ENCODE data around the gene RNU7-1. TPM values are rescaled to one million over a fixed set of nuclear protein-coding genes. Genes with fewer than 3 reads are reported as not detected.

RNU7-1 gene
- total RNA-seq, 1 donor from 2014 or later, result not detected

DNA sequence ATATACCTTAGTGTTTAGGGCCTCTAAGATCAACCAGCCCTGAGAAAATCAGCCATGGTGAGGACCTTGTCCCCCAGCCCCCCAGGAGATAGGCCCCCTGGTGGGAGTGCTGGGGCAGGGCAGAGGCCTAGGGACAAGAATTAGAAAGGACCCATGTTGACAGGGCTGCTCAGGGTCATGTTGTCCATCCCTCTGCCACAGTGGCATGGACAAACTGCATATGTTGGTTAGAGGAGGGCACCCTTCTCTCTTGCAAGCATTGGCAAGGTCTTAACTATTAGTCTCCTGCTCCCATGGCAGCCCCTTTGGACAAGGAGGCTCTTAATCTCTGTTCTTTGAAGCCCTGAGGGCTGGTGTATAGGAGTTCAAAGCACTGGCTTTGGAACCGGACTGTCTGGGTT is 6.8 kb downstream of the RNU7-1 start:
- TF ChIP-seq, protein P1, sequence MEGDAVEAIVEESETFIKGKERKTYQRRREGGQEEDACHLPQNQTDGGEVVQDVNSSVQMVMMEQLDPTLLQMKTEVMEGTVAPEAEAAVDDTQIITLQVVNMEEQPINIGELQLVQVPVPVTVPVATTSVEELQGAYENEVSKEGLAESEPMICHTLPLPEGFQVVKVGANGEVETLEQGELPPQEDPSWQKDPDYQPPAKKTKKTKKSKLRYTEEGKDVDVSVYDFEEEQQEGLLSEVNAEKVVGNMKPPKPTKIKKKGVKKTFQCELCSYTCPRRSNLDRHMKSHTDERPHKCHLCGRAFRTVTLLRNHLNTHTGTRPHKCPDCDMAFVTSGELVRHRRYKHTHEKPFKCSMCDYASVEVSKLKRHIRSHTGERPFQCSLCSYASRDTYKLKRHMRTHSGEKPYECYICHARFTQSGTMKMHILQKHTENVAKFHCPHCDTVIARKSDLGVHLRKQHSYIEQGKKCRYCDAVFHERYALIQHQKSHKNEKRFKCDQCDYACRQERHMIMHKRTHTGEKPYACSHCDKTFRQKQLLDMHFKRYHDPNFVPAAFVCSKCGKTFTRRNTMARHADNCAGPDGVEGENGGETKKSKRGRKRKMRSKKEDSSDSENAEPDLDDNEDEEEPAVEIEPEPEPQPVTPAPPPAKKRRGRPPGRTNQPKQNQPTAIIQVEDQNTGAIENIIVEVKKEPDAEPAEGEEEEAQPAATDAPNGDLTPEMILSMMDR (IDR thresholded peaks at IDR 0.05; ENCODE audit: unreplicated experiment), result peak; percentile 55
- peaks cover 20% of the 10 kb centered on the region for H3K27me3 Mint-ChIP-seq (ENCODE audit: unreplicated experiment)
- no peak overlapping the region for H3K27ac Mint-ChIP-seq (ENCODE audit: unreplicated experiment)
- H3K36me3 Mint-ChIP-seq (ENCODE audit: low read depth, unreplicated experiment), result peaks cover 7% of the 10 kb centered on the region
- no peaks in the 10 kb centered on the region for H3K9me3 Mint-ChIP-seq (ENCODE audit: unreplicated experiment)
- H3K4me3 Mint-ChIP-seq (ENCODE audit: unreplicated experiment), result no peak overlapping the region
- peaks cover 32% of the 10 kb centered on the region for H3K4me1 Mint-ChIP-seq (ENCODE audit: unreplicated experiment)
- DNase-seq (ENCODE audit: low spot score), result peak; percentile 41

DNA sequence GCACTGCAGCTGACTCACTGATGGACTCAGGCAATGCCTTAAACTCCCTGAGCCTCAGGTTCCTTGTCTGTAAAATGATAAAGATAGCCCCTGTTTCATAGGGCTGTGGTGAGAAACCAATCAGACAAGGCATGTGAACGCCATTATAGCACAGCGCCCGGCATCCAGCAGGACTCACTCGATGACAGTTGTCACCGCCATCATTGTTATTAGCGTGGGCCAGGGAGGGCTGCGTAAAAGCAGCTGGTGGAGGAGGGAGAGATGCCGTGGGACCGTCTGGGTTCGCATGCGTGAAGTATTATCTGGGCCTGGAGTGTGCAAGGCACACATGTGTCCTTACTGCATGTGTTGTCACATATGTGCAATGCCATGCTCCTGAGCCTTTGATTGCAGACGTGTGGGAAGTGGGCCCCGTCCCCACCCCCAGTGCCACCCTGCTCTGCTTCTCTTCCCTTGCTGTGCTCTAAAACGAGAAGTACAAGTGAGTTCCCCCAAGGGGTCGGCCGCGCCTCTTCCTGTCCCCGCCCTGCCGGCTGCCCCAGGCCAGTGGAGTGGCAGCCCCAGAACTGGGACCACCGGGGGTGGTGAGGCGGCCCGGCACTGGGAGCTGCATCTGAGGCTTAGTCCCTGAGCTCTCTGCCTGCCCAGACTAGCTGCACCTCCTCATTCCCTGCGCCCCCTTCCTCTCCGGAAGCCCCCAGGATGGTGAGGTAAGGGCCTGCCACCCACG is 7.4 kb downstream of the RNU7-1 start, which contains the start of gene PTPN6:
PTPN6 (plus strand) TSS at position 546 of the 730 bp plus-strand sequence; CDS start at position 703, 157 bp downstream.
- Mint-ChIP-seq H3K4me1 (ENCODE audit: unreplicated experiment) (peaks cover 30% of the 10 kb centered on the region), H3K4me3 (ENCODE audit: unreplicated experiment) (no peak within 1 kb of the TSS)
- TF ChIP-seq, protein P1 (IDR thresholded peaks at IDR 0.05; ENCODE audit: unreplicated experiment), result no peak

DNA sequence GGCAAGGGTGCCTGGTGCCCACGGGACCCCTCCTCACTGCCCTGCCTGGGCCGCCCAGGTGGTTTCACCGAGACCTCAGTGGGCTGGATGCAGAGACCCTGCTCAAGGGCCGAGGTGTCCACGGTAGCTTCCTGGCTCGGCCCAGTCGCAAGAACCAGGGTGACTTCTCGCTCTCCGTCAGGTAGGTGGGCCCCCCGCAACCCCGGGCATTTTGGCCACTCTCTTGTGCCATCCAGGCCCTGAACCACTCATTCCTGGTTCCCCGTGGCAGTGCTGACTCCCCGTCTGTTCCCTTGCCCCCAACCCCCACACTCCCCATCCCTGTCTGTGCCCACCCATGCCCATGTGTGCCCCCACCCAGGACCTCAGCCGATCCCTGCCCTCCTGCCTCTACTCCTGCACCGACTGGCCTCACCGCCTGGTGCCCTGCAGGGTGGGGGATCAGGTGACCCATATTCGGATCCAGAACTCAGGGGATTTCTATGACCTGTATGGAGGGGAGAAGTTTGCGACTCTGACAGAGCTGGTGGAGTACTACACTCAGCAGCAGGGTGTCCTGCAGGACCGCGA is 8.0 kb downstream of the RNU7-1 start:
- DNase-seq (ENCODE audit: low spot score), result no peak
- peaks cover 19% of the 10 kb centered on the region for H3K27me3 Mint-ChIP-seq (ENCODE audit: unreplicated experiment)
- no peak overlapping the region for H3K27ac Mint-ChIP-seq (ENCODE audit: unreplicated experiment)
- peaks cover 30% of the 10 kb centered on the region for H3K4me1 Mint-ChIP-seq (ENCODE audit: unreplicated experiment)
- no peaks in the 10 kb centered on the region for H3K9me3 Mint-ChIP-seq (ENCODE audit: unreplicated experiment)
- H3K36me3 Mint-ChIP-seq (ENCODE audit: low read depth, unreplicated experiment), result peaks cover 7% of the 10 kb centered on the region
- TF ChIP-seq, protein P1 (IDR thresholded peaks at IDR 0.05; ENCODE audit: unreplicated experiment), result no peak
- no peak overlapping the region for H3K4me3 Mint-ChIP-seq (ENCODE audit: unreplicated experiment)

More for the DNA sequence above, 7.4 kb downstream of the RNU7-1 start, which contains the start of gene PTPN6:
- Mint-ChIP-seq H3K27me3 (ENCODE audit: unreplicated experiment) (peaks cover 19% of the 10 kb centered on the region), H3K27ac (ENCODE audit: unreplicated experiment) (no peak within 1 kb of the TSS), H3K9me3 (ENCODE audit: unreplicated experiment) (no peaks in the 10 kb centered on the region), H3K36me3 (ENCODE audit: low read depth, unreplicated experiment) (peaks cover 7% of the 10 kb centered on the region)
- DNase-seq (ENCODE audit: low spot score), result no peak

DNA sequence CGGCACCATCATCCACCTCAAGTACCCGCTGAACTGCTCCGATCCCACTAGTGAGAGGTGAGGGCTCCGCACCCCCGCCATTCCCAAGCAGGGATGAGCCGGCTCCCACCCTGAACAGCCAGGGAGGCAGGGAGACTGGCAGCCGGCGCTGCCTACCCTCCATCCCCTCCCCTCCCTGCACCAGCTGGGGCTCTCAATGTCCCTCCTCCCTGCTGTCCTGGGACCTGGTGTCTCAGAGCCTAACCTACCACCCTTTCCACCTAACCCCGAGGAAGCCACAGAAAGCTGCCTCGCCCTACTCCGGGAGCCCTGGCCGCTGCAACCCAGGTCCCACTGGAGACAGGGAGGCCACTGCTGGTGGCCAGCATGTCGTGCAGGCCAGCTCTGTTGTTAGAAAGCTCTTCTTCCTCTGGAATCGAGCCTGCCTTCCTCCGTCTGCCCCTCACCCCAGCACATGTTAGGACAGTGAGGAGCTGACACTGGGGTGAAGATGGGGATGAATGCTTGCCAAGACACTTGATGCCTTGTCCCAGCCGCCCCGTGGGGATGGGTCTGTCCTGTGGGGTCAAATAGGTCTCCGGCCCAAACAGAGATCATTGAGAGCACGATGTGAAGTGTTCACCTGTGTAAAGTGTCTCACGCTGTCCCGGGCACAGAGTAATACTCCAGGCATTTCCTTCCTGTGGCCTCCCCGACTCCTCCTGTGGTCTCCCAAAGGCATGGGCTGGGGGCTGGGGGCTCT is 8.7 kb downstream of the RNU7-1 start:
- DNase-seq (ENCODE audit: low spot score), result no peak
- H3K9me3 Mint-ChIP-seq (ENCODE audit: unreplicated experiment), result no peaks in the 10 kb centered on the region
- H3K4me3 Mint-ChIP-seq (ENCODE audit: unreplicated experiment), result peak overlapping the region; percentile 72
- peaks cover 7% of the 10 kb centered on the region for H3K36me3 Mint-ChIP-seq (ENCODE audit: low read depth, unreplicated experiment)
- peak overlapping the region; percentile 85 for H3K27ac Mint-ChIP-seq (ENCODE audit: unreplicated experiment)
- peaks cover 25% of the 10 kb centered on the region for H3K4me1 Mint-ChIP-seq (ENCODE audit: unreplicated experiment)
- TF ChIP-seq, protein P1 (IDR thresholded peaks at IDR 0.05; ENCODE audit: unreplicated experiment), result no peak
- H3K27me3 Mint-ChIP-seq (ENCODE audit: unreplicated experiment), result peaks cover 15% of the 10 kb centered on the region
